ENCODE measurements around the gene SIDT1.

The SIDT1 gene

DNA sequence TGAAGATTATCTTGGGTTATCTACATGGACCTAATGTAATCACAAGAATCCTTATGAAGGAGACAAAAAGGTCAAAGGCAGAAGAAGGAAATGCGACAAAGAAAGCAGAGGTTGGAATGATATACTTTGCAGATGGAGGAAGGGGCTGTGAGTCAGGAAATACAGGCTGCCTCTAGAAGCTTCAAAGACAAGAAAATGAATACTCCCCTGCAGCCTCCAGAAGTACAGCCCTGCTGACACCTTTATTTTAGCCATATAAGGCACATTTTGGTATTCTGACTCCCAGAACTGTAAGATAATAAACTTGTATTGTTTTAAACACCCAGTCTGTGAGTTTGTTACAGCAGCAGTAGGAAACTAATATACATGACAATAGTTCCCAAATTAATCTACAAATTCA, 58.6 kb downstream of the SIDT1 start:
- Histone ChIP-seq H3K79me2 (ENCODE audit: control insufficient read depth, insufficient read depth, low read length, unreplicated experiment) (no peaks in the 10 kb centered on the region), H3K4me1 (ENCODE audit: control insufficient read depth, insufficient read depth, low read length, unreplicated experiment) (no peaks in the 10 kb centered on the region), H3K36me3 (ENCODE audit: insufficient read depth, low read length) (no peaks in the 10 kb centered on the region), H3K27ac (ENCODE audit: low read depth, low read length) (no peak overlapping the region), H3K4me3 (ENCODE audit: low read depth, low read length) (no peak overlapping the region), H3K27me3 (ENCODE audit: insufficient read depth, low read length) (peaks cover 7% of the 10 kb centered on the region; the same call in 1 of the 2 replicates), H2AFZ (ENCODE audit: low read length, unreplicated experiment) (no peak overlapping the region)

DNA sequence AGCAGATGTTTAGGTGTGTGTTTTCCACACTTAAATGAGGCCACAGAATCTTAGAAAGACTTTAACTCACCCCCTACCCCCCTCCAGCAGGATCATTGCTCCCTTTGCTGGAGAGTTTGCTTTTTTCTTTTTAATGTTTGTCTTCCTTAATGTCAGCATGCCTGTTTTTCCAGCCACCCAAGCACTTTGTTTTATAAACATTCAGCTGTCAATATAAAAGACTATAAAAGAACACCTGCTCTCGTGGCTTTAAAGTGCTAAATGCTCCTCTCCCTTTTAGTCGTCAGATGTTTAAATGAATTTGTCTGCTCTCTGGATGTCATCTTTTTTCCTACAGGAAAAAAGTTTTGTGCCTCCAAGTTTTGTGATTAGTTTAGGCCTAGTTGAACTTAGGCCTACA, 61.7 kb downstream of the SIDT1 start:
- Histone ChIP-seq H3K4me3 (ENCODE audit: low read depth, low read length) (no peak overlapping the region), H3K4me1 (ENCODE audit: control insufficient read depth, insufficient read depth, low read length, unreplicated experiment) (no peaks in the 10 kb centered on the region), H3K36me3 (ENCODE audit: insufficient read depth, low read length) (no peaks in the 10 kb centered on the region), H3K79me2 (ENCODE audit: control insufficient read depth, insufficient read depth, low read length, unreplicated experiment) (no peaks in the 10 kb centered on the region), H3K27ac (ENCODE audit: low read depth, low read length) (no peak overlapping the region), H2AFZ (ENCODE audit: low read length, unreplicated experiment) (no peak overlapping the region), H3K27me3 (ENCODE audit: insufficient read depth, low read length) (0 out of 2 replicates have a peak, but pooled peaks cover 7% of the 10 kb centered on the region)

DNA sequence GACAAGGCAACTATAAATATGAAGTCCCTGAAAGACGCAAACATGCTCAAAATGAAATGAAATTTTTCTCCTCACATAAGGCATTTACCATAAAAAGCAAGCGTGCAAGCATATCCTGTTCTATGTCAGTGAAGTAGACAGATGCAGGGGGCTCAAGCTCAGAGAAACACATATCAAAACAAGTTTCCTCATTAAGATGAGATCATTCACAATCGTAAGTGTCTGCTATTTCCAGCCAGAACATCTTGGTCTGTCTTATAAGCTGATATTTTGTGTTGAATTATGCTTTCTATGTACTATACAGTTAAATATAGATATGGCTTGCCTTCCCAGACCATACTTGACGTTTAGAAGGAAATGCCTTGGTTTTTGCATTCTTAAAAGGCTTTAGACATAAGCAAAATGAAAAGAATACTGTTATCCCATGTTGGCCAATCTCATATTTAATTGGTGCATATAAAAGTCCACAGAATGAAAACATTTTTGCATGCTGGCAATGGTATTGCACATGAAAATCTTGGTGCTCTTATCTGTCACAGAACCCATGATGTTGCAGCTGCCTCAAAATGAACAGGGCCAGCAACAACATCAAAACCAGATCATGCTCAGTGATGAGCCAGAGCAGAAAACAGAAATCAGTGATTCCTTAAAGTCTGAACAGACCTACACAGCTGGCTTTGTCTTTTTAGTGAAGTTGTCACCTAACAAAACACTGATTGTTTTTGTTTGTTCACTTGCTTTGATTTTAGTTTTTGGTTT, 65.4 kb downstream of the SIDT1 start:
- Histone ChIP-seq H3K27me3 (ENCODE audit: insufficient read depth, low read length) (peaks cover 24% of the 10 kb centered on the region), H2AFZ (ENCODE audit: low read length, unreplicated experiment) (no peak overlapping the region), H3K4me3 (ENCODE audit: low read depth, low read length) (no peak overlapping the region), H3K36me3 (ENCODE audit: insufficient read depth, low read length) (no peaks in the 10 kb centered on the region), H3K79me2 (ENCODE audit: control insufficient read depth, insufficient read depth, low read length, unreplicated experiment) (no peaks in the 10 kb centered on the region), H3K27ac (ENCODE audit: low read depth, low read length) (no peak overlapping the region), H3K4me1 (ENCODE audit: control insufficient read depth, insufficient read depth, low read length, unreplicated experiment) (no peaks in the 10 kb centered on the region)

DNA sequence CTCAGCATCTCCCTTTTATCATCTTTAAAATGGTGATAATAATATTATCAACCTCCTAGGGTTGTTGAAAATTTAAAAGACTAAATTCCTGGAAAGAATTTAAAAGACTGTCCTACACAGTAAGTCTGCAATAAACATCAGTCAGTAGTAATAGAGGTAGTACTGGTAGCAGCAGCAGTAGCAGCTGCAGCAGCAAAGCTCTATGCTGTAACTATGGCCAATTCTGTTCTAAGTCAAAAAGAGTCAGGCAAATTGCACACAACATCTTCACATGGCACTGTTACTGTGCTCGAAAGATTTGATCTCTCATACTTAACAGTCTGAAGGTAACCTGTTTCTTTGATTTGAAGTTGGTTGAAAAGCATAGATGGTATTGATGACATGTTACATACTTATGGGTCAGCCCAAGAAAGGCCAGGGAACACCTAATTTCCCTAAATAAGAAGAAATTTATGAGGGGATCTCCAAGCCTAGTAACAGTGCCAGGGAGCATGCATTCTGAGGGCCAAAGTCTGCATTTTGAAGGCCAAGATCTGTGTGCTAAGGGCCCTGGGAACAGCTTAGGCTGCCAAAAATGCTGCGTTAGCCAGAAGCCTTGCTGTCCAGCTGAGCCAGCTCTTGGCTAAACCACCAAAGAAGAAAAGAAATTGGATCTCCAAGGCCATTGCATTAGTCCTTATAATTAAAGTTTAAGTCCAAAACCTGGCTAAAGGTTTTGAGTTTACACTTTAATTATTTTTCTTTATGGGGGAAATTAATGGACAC, 68.2 kb downstream of the SIDT1 start:
- Histone ChIP-seq H3K4me1 (ENCODE audit: control insufficient read depth, insufficient read depth, low read length, unreplicated experiment) (no peaks in the 10 kb centered on the region), H2AFZ (ENCODE audit: low read length, unreplicated experiment) (no peak overlapping the region), H3K4me3 (ENCODE audit: low read depth, low read length) (no peak overlapping the region), H3K79me2 (ENCODE audit: control insufficient read depth, insufficient read depth, low read length, unreplicated experiment) (no peaks in the 10 kb centered on the region), H3K36me3 (ENCODE audit: insufficient read depth, low read length) (no peaks in the 10 kb centered on the region), H3K27ac (ENCODE audit: low read depth, low read length) (no peak overlapping the region), H3K27me3 (ENCODE audit: insufficient read depth, low read length) (peaks cover 32% of the 10 kb centered on the region)

DNA sequence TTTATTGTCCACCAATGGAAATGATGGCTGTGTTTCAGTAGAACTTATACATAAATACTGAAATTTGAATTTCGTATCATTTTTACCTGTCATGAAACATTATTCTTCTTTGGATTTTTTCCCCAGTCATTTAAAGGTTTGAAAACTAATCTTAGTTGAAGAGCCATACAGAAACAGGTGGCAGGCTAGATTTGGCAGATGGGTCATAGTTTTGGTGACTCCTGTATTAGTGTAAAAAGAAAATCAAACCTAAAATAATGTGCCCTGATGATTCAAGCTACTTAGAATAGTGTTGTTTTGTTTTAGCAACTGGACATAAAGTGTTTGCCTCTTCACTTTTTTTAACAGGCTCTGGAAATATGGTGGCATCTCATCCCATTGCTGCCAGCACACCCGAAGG, 68.9 kb downstream of the SIDT1 start:
- Histone ChIP-seq H2AFZ (ENCODE audit: low read length, unreplicated experiment) (no peak overlapping the region), H3K79me2 (ENCODE audit: control insufficient read depth, insufficient read depth, low read length, unreplicated experiment) (no peaks in the 10 kb centered on the region), H3K27ac (ENCODE audit: low read depth, low read length) (no peak overlapping the region), H3K4me3 (ENCODE audit: low read depth, low read length) (no peak overlapping the region), H3K4me1 (ENCODE audit: control insufficient read depth, insufficient read depth, low read length, unreplicated experiment) (no peaks in the 10 kb centered on the region), H3K27me3 (ENCODE audit: insufficient read depth, low read length) (peaks cover 32% of the 10 kb centered on the region), H3K36me3 (ENCODE audit: insufficient read depth, low read length) (no peaks in the 10 kb centered on the region)

DNA sequence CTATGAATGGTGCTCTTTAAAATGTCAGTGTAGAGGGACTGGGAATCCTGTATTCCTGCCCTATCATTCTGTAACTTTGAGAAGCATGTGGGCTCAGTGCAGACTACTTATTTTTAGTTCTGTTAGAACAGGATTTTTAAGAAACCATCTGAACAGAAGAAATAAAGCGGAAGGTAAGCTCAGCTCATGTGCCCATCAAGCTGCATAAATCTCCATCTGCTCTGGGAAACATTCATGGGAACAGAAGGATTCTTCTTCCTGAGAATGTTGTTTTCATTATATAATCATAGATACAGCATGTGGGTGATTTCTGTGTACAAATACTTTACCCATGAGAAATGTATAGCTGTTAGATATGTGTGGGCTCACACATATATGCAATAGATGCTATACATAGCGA, 69.9 kb downstream of the SIDT1 start:
- H2AFZ ChIP-seq (ENCODE audit: low read length, unreplicated experiment): no peak overlapping the region
- no peak overlapping the region for H3K4me3 ChIP-seq (ENCODE audit: low read depth, low read length)
- no peaks in the 10 kb centered on the region for H3K36me3 ChIP-seq (ENCODE audit: insufficient read depth, low read length)
- H3K79me2 ChIP-seq (ENCODE audit: control insufficient read depth, insufficient read depth, low read length, unreplicated experiment): no peaks in the 10 kb centered on the region
- H3K27ac ChIP-seq (ENCODE audit: low read depth, low read length): no peak overlapping the region
- H3K4me1 ChIP-seq (ENCODE audit: control insufficient read depth, insufficient read depth, low read length, unreplicated experiment): no peaks in the 10 kb centered on the region
- H3K27me3 ChIP-seq (ENCODE audit: insufficient read depth, low read length): peaks cover 35% of the 10 kb centered on the region

DNA sequence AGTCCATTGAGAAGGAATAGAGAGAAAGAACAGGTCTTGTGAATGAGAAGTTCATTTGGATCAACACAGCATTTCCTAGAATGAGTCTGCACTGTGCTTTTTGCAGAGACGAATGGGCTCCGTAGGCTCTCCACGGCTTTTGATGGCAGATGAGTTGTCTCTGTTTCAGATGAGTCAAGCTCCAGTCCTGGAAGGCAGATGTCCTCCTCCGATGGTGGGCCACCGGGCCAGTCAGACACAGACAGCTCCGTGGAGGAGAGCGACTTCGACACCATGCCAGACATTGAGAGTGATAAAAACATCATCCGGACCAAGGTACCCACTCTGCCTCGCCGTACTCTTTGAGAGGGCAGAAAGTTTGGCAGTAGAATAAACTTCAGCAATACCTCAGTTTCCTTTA, 70.5 kb downstream of the SIDT1 start:
- H3K27me3 ChIP-seq (ENCODE audit: insufficient read depth, low read length): peaks cover 41% of the 10 kb centered on the region
- no peak overlapping the region for H2AFZ ChIP-seq (ENCODE audit: low read length, unreplicated experiment)
- no peaks in the 10 kb centered on the region for H3K79me2 ChIP-seq (ENCODE audit: control insufficient read depth, insufficient read depth, low read length, unreplicated experiment)
- H3K4me1 ChIP-seq (ENCODE audit: control insufficient read depth, insufficient read depth, low read length, unreplicated experiment): no peaks in the 10 kb centered on the region
- H3K27ac ChIP-seq (ENCODE audit: low read depth, low read length): no peak overlapping the region
- no peaks in the 10 kb centered on the region for H3K36me3 ChIP-seq (ENCODE audit: insufficient read depth, low read length)
- H3K4me3 ChIP-seq (ENCODE audit: low read depth, low read length): no peak overlapping the region

DNA sequence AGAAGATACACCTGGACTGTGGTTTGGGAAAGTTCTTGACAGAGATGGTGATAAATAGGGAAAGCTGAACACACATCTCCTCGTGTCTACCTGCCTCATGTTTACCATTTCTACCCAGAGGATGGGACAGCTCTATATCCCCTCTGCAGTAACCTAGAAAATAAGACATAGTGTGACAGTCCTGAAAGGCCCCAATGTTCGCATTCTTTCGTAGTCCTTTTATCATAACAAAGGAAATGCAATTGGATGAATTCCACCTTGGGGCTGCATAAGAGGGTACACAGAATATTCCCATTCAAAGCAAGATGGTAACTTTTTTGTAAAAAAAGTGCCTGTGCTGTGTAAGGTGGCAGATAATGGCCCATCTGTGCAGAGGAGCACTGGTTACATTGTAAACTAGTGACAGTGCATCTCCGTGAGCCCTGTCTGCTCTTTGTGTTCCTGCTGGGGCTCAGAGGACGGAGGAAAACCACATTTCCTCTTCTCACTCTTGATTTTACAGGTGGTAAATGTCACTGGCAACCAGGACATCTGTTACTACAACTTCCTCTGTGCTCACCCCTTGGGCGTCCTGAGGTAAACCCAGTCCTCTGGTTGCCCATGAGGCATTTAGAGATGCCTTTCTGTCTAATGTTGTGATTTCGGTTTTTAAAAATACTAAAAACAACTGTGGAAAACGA, 74.3 kb downstream of the SIDT1 start:
- no peaks in the 10 kb centered on the region for H3K79me2 ChIP-seq (ENCODE audit: control insufficient read depth, insufficient read depth, low read length, unreplicated experiment)
- no peak overlapping the region for H2AFZ ChIP-seq (ENCODE audit: low read length, unreplicated experiment)
- peaks cover 49% of the 10 kb centered on the region for H3K27me3 ChIP-seq (ENCODE audit: insufficient read depth, low read length)
- H3K4me1 ChIP-seq (ENCODE audit: control insufficient read depth, insufficient read depth, low read length, unreplicated experiment): no peaks in the 10 kb centered on the region
- H3K36me3 ChIP-seq (ENCODE audit: insufficient read depth, low read length): no peaks in the 10 kb centered on the region
- no peak overlapping the region for H3K27ac ChIP-seq (ENCODE audit: low read depth, low read length)
- H3K4me3 ChIP-seq (ENCODE audit: low read depth, low read length): no peak overlapping the region

DNA sequence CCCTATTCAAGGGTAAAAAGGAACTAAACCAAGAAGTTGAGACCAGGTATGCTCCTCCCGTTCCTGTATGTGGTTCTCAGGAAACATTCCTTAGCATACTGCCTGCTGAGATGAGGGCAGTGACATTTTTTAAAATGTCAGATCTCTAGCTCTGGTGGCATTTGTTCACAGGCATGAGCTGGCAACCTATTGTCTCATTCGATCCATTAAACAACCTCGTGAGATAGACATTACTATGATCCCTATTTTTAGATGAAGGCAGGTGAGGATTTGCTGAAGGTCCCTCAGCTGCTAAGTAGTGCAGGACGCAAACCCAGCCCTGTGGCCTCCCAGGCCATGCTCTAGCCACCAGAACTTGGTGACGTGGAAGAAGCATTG, 74.9 kb downstream of the SIDT1 start:
- H2AFZ ChIP-seq (ENCODE audit: low read length, unreplicated experiment): no peak overlapping the region
- H3K36me3 ChIP-seq (ENCODE audit: insufficient read depth, low read length): no peaks in the 10 kb centered on the region
- H3K27me3 ChIP-seq (ENCODE audit: insufficient read depth, low read length): peaks cover 44% of the 10 kb centered on the region
- H3K4me3 ChIP-seq (ENCODE audit: low read depth, low read length): no peak overlapping the region
- no peak overlapping the region for H3K27ac ChIP-seq (ENCODE audit: low read depth, low read length)
- no peaks in the 10 kb centered on the region for H3K4me1 ChIP-seq (ENCODE audit: control insufficient read depth, insufficient read depth, low read length, unreplicated experiment)
- no peaks in the 10 kb centered on the region for H3K79me2 ChIP-seq (ENCODE audit: control insufficient read depth, insufficient read depth, low read length, unreplicated experiment)

DNA sequence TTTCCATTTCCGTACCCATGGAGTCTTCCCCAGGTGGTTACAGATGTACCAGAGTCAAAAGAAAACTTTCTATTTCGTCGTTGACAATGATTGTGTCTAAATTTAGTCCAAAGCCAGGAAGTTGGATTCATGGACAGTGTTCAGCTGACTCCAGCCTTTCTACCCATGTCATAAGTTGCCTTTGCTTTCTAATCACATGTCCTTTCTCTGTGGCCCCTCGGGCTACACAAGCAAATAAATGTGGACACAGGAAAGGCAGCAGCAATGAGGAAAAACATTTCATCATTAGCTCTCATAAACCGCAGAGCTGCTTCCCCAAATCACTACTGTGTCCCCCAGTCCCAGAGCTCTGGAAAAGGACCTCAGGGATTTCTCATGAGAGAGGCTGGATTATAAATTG, 82.0 kb downstream of the SIDT1 start:
- H2AFZ ChIP-seq (ENCODE audit: low read length, unreplicated experiment): no peak overlapping the region
- H3K27ac ChIP-seq (ENCODE audit: low read depth, low read length): no peak overlapping the region
- H3K4me1 ChIP-seq (ENCODE audit: control insufficient read depth, insufficient read depth, low read length, unreplicated experiment): no peaks in the 10 kb centered on the region
- peaks cover 12% of the 10 kb centered on the region for H3K27me3 ChIP-seq (ENCODE audit: insufficient read depth, low read length)
- H3K36me3 ChIP-seq (ENCODE audit: insufficient read depth, low read length): no peaks in the 10 kb centered on the region
- H3K4me3 ChIP-seq (ENCODE audit: low read depth, low read length): no peak overlapping the region
- H3K79me2 ChIP-seq (ENCODE audit: control insufficient read depth, insufficient read depth, low read length, unreplicated experiment): no peaks in the 10 kb centered on the region

Data from ACC112 (cell line).